IMR-90 (cell line): ENCODE data around the gene CXorf65. TPM values are rescaled to one million over a fixed set of nuclear protein-coding genes. Genes with fewer than 3 reads are reported as not detected.

Experiments
- ATAC-seq: fragments of 200-7000 bp; cut with Tn5 transposase; 2 replicates; pipeline ENCODE4 v1.9.1; 2020; ENCODE audit warnings: low read depth, mild to moderate bottlenecking, moderate library complexity
- BruUV-seq: library from RNA; stranded (reverse); fragments of 400-500 nt; replicated peaks from 2 replicates; lab custom pipeline; 2021; lab: Mats Ljungman, UMichigan
- CTCF ChIA-PET: fragments of 300-600 bp; formaldehyde crosslinking; extraction: SDS; loops from one replicate; lab custom pipeline; 2021; ENCODE audit warnings: antibody characterized with exemption; lab: Yijun Ruan, JAX
- POLR2A ChIA-PET: fragments of 300-600 bp; sonication (Branson Sonifier 250); formaldehyde crosslinking; loops from one replicate; lab custom pipeline; 2022; ENCODE audit warnings: antibody characterized with exemption; ENCODE audit not compliant: unreplicated experiment; lab: Charles Lee
- DNase-seq: peaks from one replicate; pipeline ENCODE4 v3.0.0; 2013
- H2AFZ ChIP-seq: replicated peaks from 2 replicates; pipeline ENCODE3; 2013; ENCODE audit warnings: low read length, mild to moderate bottlenecking; ENCODE audit not compliant: poor library complexity
- H2AK5ac ChIP-seq: 2 replicates; pipeline ENCODE4 v1.6.1; 2013; ENCODE audit warnings: low read depth, low read length, inconsistent platforms
- H2AK9ac ChIP-seq: replicated peaks from 2 replicates; pipeline ENCODE3; 2013; ENCODE audit warnings: mild to moderate bottlenecking, low read depth, low read length, moderate library complexity; ENCODE audit not compliant: poor library complexity
- H2BK120ac ChIP-seq: 2 replicates; pipeline ENCODE4 v1.6.1; 2013; ENCODE audit warnings: low read depth, low read length, inconsistent platforms
- H2BK15ac ChIP-seq: 3 replicates; pipeline ENCODE4 v1.6.1; 2013; ENCODE audit warnings: low read depth, low read length, inconsistent platforms
- H2BK20ac ChIP-seq: 2 replicates; pipeline ENCODE4 v1.6.1; 2013; ENCODE audit warnings: low read depth, mild to moderate bottlenecking, inconsistent platforms, low read length, moderate library complexity
- H2BK5ac ChIP-seq: 2 replicates; pipeline ENCODE4 v1.6.1; 2013; ENCODE audit warnings: mild to moderate bottlenecking, low read depth, low read length, inconsistent platforms; ENCODE audit not compliant: poor library complexity, severe bottlenecking
- H3K14ac ChIP-seq: replicated peaks from 2 replicates; pipeline ENCODE4 v1.6.1; 2013; ENCODE audit warnings: low read depth, low read length, inconsistent platforms
- H3K18ac ChIP-seq: 2 replicates; pipeline ENCODE4 v1.6.1; 2013; ENCODE audit warnings: low read depth, low read length, control low read depth
- H3K23ac ChIP-seq: 2 replicates; pipeline ENCODE4 v1.6.1; 2013; ENCODE audit warnings: low read depth, low read length, inconsistent platforms
- H3K27ac ChIP-seq: 2 replicates; pipeline ENCODE4 v1.5.1; 2013; ENCODE audit warnings: mild to moderate bottlenecking, control low read depth, low read length; ENCODE audit not compliant: insufficient read depth
- H3K27me3 ChIP-seq: 2 replicates; pipeline ENCODE4 v1.6.1; 2013; ENCODE audit warnings: low read length; ENCODE audit not compliant: control insufficient read depth, insufficient read depth
- H3K36me3 ChIP-seq: 2 replicates; pipeline ENCODE4 v1.6.1; 2013; ENCODE audit warnings: low read length, mixed read lengths; ENCODE audit not compliant: control insufficient read depth, insufficient read depth
- H3K4ac ChIP-seq: 2 replicates; pipeline ENCODE4 v1.6.1; 2013; ENCODE audit warnings: low read depth, low read length, inconsistent platforms
- H3K4me1 ChIP-seq: 2 replicates; pipeline ENCODE4 v1.6.1; 2013; ENCODE audit warnings: low read length, mixed read lengths; ENCODE audit not compliant: control insufficient read depth, insufficient read depth
- H3K4me2 ChIP-seq: 2 replicates; pipeline ENCODE4 v1.6.1; 2013; ENCODE audit warnings: low read depth, mild to moderate bottlenecking, control low read depth, low read length, moderate library complexity
- H3K4me3 ChIP-seq: 2 replicates; pipeline ENCODE4 v1.5.1; 2013; ENCODE audit warnings: low read depth, mild to moderate bottlenecking, control low read depth, low read length, moderate library complexity; ENCODE audit not compliant: insufficient read depth
- H3K56ac ChIP-seq: 2 replicates; pipeline ENCODE4 v1.6.1; 2013; ENCODE audit warnings: low read length, inconsistent platforms; ENCODE audit not compliant: insufficient read depth; ENCODE audit errors: extremely low read depth
- H3K79me1 ChIP-seq, 2 experiments: 2 replicates each; pipeline ENCODE4 v1.6.1; 2013; ENCODE audit warnings: low read length in 2 of 2, inconsistent platforms in 1 of 2, low read depth in 1 of 2
- H3K9ac ChIP-seq: 2 replicates; pipeline ENCODE4 v1.6.1; 2013; ENCODE audit warnings: low read depth, low read length, control low read depth
- H3K9me1 ChIP-seq: 2 replicates; pipeline ENCODE4 v1.6.1; 2013; ENCODE audit warnings: low read length, inconsistent platforms; ENCODE audit not compliant: insufficient read depth
- H3K9me3 ChIP-seq: 2 replicates; pipeline ENCODE4 v1.6.1; 2013; ENCODE audit warnings: low read length; ENCODE audit not compliant: control insufficient read depth, insufficient read depth
- H4K20me1 ChIP-seq: 2 replicates; pipeline ENCODE4 v1.6.1; 2013; ENCODE audit warnings: low read length, inconsistent platforms; ENCODE audit not compliant: insufficient read depth
- H4K5ac ChIP-seq: 2 replicates; pipeline ENCODE4 v1.6.1; 2013; ENCODE audit warnings: mild to moderate bottlenecking, low read depth, low read length, control low read depth
- H4K8ac ChIP-seq, 2 experiments: 2 replicates each; pipeline ENCODE4 v1.6.1; 2013; ENCODE audit warnings: low read depth in 2 of 2, low read length in 2 of 2, control low read depth in 1 of 2, inconsistent platforms in 1 of 2
- H4K91ac ChIP-seq: 2 replicates; pipeline ENCODE4 v1.6.1; 2013; ENCODE audit warnings: low read depth, low read length, inconsistent platforms; ENCODE audit not compliant: insufficient read depth
- ELK1 ChIP-seq: fragments of 150-350 bp; IDR thresholded peaks from 2 replicates; pipeline ENCODE4 v1.6.1; 2016; ENCODE audit warnings: low read depth, mild to moderate bottlenecking, low read length, moderate library complexity, borderline replicate concordance
- MAZ ChIP-seq: IDR thresholded peaks from 2 replicates; pipeline ENCODE4 v1.6.1; 2012; ENCODE audit warnings: low read depth, mild to moderate bottlenecking, low read length, improper control_type of control experiment, moderate library complexity, borderline replicate concordance
- MXI1 ChIP-seq: IDR thresholded peaks from 2 replicates; pipeline ENCODE4 v1.6.1; 2012; ENCODE audit warnings: low read depth, mild to moderate bottlenecking, low read length, moderate library complexity, borderline replicate concordance
- WGBS, 2 experiments: methylation state at CpG; one replicate each; pipeline versions ENCODE4 v1.1.5 to v1.1.7; 2013; ENCODE audit warnings: missing lambda C conversion rate in 2 of 2; ENCODE audit not compliant: insufficient read length in 1 of 2; ENCODE audit errors: extremely low coverage in 2 of 2; 5-methylcytosine and 5-hydroxymethylcytosine counted together
- dilution Hi-C: fragments of 300-500 bp; cut with HindIII; formaldehyde crosslinking; loops from one replicate; pipeline ENCODE4 v1.14.3; 2018; ENCODE audit warnings: low sequenced_read_pairs; ENCODE audit not compliant: unreplicated experiment
- in situ Hi-C: fragments of 300-500 bp; cut with MboI; formaldehyde crosslinking; loops from 3 replicates; pipeline ENCODE4 v1.14.3; 2019; ENCODE audit warnings: low sequenced_read_pairs, inconsistent platforms, mixed read lengths
- intact Hi-C: fragments of 100-400 bp; cut with micrococcal nuclease; formaldehyde crosslinking; loops from 2 replicates; pipeline ENCODE4 v1.10.0; 2022
- polyA plus RNA-seq, 3 experiments: library from polyadenylated mRNA; depleted of rRNA; stranded (reverse); fragments of >200 nt; gene quantifications; 2 replicates each; pipeline ENCODE4 v1.2.3, GENCODE V29; 2012; ENCODE audit warnings: low replicate concordance in 1 of 3
- total RNA-seq: library from RNA; depleted of rRNA; stranded (reverse); fragments of >200 nt; gene quantifications from 2 replicates; pipeline ENCODE4 v1.2.3, GENCODE V29; 2012

Gene CXorf65
- total and polyA plus RNA-seq, 2 of the 4 experiments (the other 2 are of a cell fraction) = not detected

GRCh38 chrX:71095555-71095980, 11.0 kb downstream of the CXorf65 start, which contains the start of gene FOXO4:
FOXO4 (plus strand) TSS chrX:71095851; CDS start chrX:71096529, 678 bp downstream.
- peak within 1 kb of the TSS; percentile 95; the same call in 1 of the 2 replicates for H3K18ac ChIP-seq
- H4K5ac ChIP-seq = peak within 1 kb of the TSS; percentile 99
- H4K8ac ChIP-seq = peak within 1 kb of the TSS; percentile 90 to 91; a peak in 3 of 4 replicates
- H3K4me2 ChIP-seq = peak within 1 kb of the TSS; percentile 97
- H2AK5ac ChIP-seq = no peak within 1 kb of the TSS
- dilution Hi-C loops (no loop called here), intact Hi-C loops (no loop called here), in situ Hi-C loops (no loop called here)
- H4K91ac ChIP-seq = peak within 1 kb of the TSS; percentile 26
- peak within 1 kb of the TSS; percentile 68 for H3K4ac ChIP-seq
- H2AFZ ChIP-seq = peak within 1 kb of the TSS; percentile 91
- H3K36me3 ChIP-seq = no peaks in the 10 kb centered on the region
- no peaks in the 10 kb centered on the region for H3K9me3 ChIP-seq
- H3K4me1 ChIP-seq = no peaks in the 10 kb centered on the region
- H3K56ac ChIP-seq = peak within 1 kb of the TSS; percentile 73
- ChIA-PET CTCF (no interaction called here), POLR2A (no interaction called here)
- H2BK120ac ChIP-seq = 0 out of 2 replicates have a peak within 1 kb of the TSS, but pooled peaks have one; percentile 20
- no peaks in the 10 kb centered on the region for H3K79me1 ChIP-seq
- WGBS, 2 experiments = 11% methylated on average over 11 of the region's 29 CpGs; no CpG with 5 or more reads in 1 of the 2 experiments
- H2BK5ac ChIP-seq = no peak within 1 kb of the TSS
- ATAC-seq (peak; percentile 95), DNase-seq (peak; percentile 80)
- peak within 1 kb of the TSS; percentile 79 for H3K23ac ChIP-seq
- peak within 1 kb of the TSS; percentile 86 for H3K9ac ChIP-seq
- H2AK9ac ChIP-seq = peak within 1 kb of the TSS; percentile 74
- H3K4me3 ChIP-seq = peak within 1 kb of the TSS; percentile 89
- peaks cover 18% of the 10 kb centered on the region for H3K27me3 ChIP-seq
- H3K14ac ChIP-seq = peak within 1 kb of the TSS; percentile 58
- no peaks in the 10 kb centered on the region for H4K20me1 ChIP-seq
- BruUV-seq = no TSS peak
- H2BK20ac ChIP-seq = no peak within 1 kb of the TSS
- no peak within 1 kb of the TSS for H3K27ac ChIP-seq
- peak; percentile 35; the same call in 1 of the 2 replicates for TF ChIP-seq MXI1
- peak; percentile 50; the same call in 1 of the 2 replicates for TF ChIP-seq MAZ
- no peak for TF ChIP-seq ELK1
- no peaks in the 10 kb centered on the region for H3K9me1 ChIP-seq
- H2BK15ac ChIP-seq = no peak within 1 kb of the TSS
